NCI-H69 (cell line): ENCODE results near the gene DSN1.
"Not testable (repeated sequence)": the region's sequence is repeated elsewhere in the genome, so short reads cannot be mapped to it uniquely, and the experiment has no call there.

ENCODE experiments used
- DNase-seq: peaks from one replicate; lab custom pipeline; 2025; lab: John Stamatoyannopoulos, UW

Gene DSN1, protein sequence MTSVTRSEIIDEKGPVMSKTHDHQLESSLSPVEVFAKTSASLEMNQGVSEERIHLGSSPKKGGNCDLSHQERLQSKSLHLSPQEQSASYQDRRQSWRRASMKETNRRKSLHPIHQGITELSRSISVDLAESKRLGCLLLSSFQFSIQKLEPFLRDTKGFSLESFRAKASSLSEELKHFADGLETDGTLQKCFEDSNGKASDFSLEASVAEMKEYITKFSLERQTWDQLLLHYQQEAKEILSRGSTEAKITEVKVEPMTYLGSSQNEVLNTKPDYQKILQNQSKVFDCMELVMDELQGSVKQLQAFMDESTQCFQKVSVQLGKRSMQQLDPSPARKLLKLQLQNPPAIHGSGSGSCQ

DNA sequence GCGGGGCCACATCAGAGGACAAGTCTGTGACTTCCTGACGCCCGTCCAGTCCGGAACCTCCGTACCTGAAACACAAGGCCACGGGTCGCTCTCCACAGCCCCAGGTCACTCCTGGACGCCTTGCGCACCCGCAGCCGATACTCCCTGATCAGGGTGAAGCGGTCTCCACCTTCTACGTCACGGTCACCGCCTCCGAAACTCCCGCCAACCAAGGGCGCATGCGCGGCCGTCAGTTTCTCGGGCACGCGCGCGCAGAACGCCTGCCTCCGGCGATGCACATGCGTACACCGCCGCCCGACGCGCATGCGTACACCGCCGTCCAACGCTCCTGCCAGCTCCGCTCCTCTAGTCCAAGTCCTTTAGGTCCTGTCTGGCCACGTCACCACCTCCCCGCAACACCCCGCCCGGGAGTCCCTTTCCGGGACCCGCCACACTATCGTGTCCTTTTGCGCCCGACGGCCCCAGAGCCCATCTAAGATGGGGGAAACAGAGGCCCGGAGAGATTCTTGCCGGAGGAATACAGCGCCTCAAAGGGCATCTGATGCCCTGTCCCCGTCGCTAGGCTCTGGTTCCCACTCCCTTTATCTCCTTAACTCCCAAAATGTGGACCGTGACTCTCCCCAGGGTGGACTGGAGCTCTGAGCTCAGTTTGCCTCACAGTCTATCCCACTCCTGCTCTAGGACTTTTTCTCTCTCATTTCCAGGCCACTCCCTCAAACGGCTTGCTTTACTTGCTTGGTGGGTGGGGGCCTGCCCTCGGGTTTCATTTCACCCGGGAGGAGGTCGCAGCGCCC lies at the start of gene DSN1:
Gene DSN1, minus strand, starts transcription at position 167 of the 794 bp plus-strand sequence. CDS start 2,305 bp downstream, outside the sequence.
- DNase-seq = peak; percentile 94

DNA sequence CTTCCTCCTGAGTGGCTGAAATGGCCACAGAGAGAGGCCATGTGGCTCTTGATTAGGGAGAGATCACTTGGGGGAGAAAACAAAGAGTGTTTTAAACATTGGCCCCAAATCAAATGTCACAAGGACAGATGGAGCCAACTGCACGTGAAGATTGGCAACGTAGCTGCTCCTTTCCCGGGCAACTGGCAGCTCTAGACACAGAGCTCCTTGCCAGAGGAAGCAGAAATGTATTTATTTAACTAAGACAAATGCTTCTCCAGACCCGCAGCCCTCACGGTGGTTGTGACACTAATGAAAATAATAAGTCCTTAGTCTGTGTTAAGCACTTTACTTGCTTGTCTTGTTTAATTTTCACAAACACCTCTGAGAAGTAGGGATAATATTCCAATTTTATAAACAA lies 49.6 kb upstream of the DSN1 start:
- peak; percentile 17 for DNase-seq

DNA sequence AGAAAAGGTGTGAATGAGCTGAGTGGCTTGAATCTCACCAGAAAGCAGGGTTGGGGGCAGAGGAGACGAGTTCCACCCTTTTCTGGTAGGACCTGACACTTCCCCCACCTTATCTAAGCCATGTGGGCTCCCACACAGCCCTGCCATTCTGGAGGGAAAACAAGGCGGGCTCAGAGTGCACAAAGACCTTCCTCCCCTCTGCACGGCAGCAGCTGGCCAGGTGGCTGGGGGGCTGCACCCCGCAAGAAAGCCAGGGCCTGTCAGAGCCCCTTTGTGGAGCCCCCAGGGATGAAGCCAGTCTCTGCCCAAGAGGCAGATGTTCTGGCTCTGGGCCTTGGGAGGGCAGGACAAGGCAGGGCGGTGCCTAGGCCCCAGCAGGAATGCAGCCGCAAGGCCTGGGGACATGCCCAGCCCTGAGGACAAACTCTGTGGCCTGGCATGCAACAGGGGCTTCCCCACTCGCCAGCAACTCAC lies 48.4 kb upstream of the DSN1 start:
- peak; percentile 50 for DNase-seq

DNA sequence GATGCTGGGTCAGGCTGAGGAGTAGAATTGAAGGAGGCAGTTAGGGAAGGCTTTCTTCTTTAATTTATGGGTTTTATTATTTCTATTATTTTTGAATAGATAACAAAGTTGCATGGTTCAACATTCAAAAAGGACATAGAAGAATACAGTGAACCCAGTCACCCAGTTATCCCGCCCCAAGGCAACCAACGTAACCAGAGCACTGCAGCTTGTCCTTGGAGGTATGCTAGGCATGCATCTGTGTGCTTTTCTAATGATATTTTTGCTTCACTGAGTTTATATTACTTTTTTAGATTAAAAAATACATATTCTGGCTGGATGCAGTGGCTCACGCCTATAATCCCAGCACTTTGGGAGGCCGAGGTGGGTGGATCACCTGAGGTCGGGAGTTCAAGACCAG lies 47.4 kb upstream of the DSN1 start:
- DNase-seq = no peak

DNA sequence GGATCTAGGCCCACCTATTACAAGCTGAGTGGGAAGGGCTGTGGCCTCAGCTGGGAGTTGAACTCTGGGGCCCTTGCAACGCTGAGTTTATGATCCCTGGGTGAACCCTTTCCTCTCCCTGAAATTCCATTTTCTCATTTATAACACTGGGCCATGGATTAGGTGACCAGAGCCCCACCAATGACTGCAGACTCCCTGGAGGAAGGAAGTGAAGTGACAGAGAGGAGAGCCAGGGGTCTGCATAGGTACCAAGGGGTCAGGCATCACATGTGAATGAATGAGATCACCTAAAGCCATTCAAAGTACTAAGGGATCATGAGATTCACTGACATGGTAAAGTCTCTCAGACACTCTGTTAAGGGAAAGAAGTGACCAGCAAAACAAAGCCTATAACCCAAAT lies 46.5 kb upstream of the DSN1 start:
- DNase-seq = no peak

DNA sequence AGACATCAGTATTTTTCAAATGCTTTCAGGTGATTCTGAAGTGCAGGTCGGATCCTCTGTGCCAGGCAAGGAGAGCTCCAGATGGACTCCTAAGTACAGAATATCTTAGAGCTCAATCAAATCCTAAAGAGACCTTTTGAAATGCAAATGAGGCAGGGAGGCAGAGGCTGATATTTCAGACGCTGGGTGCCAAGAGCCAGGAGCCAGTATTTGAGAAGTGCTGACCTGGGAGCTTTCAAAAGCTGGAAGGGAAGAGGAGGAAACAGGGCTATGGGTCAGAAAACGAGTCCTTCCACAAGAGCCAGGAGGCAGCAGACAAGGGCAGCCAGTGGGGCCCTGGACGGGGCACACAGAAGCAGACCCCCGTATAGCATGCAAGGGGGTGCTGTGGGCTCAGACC lies 46.1 kb upstream of the DSN1 start:
- DNase-seq = peak; percentile 70

DNA sequence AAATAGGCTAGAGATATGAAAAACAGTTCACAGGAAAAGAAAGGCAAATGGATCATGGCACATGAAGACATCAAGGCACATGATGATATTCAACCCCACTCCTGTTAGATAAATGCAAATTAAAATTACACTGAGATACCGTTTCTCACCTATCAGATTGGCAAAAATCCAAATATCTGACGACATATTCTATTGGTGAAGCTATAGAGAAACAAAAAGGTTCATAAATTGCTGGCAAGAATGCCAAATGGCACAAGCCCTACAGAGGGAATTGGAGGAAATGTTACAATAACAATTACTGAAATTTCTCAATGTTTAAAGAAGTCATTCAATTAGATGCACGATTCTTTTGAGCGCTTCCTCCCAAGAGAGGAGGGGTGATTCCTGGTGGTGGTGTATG lies 45.3 kb upstream of the DSN1 start:
- DNase-seq = peak; percentile 13

DNA sequence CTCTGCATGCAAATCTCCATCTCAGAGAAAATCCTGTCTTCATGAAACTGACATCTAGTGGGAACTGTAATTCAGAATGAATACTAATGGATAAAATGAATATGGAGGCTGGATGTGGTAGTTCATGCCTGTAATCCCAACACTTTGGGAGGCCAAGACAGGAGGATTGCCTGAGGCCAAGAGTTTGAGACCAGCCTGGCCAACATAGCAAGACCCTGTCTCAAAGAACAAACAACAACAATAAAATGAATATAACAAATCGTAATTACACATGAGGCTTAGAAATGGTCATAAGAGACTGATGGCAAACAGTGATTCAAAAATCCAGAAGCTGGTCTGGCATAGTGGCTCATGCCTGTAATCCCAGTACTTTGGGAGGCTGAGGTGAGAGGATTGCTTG lies 44.6 kb upstream of the DSN1 start:
- no peak for DNase-seq

DNA sequence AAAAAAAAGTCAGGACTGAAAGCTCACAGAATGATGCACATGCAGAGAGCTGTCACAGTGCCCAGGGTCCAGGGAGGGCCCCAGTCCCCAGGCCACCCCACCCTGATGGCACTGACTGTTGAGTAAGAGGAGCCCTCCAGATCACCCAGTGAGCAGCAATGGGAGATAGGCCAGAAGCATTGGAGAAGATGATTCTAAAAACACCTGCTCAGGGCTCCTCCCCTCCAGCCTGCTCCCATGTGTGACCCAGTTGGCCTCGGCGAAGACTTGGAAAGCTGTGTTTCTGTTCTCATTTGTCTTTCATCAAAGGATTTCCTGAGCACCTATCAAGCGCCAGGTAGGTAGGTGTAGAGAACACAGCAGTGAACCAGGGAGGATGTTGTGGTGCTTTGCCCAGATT lies 43.9 kb upstream of the DSN1 start:
- no peak for DNase-seq

DNA sequence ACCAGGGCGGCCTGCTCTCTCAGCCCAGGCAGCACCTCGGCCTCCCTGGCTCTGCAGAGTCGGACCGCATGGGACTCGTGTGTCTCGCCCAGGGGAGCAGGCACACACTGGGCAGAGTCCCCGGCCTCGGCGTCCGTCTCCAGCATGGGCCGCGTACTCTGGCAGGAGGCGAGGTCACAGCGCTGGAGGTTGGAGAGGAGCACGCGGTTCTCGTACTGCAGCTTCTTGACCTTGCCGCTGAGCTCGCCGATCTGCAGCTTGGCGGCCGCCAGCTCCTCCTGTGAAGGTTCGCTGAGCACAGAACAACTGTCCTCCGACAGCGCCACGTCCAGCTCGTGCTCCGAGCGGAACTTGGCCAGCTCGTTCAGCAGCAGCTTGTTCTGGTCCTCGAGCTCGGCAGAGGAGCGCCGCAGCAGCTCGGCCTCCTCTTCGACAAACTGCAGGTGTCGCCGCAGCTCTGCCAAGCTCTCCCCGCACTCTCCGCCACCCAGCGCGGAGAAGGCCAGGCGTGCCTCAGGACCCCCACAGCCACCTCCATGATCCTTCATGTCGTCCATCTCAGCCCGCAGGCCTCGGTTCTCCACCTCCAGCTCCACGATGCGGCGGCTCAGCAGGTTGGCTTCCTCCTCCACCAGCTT lies 42.0 kb upstream of the DSN1 start:
- no peak for DNase-seq

DNA sequence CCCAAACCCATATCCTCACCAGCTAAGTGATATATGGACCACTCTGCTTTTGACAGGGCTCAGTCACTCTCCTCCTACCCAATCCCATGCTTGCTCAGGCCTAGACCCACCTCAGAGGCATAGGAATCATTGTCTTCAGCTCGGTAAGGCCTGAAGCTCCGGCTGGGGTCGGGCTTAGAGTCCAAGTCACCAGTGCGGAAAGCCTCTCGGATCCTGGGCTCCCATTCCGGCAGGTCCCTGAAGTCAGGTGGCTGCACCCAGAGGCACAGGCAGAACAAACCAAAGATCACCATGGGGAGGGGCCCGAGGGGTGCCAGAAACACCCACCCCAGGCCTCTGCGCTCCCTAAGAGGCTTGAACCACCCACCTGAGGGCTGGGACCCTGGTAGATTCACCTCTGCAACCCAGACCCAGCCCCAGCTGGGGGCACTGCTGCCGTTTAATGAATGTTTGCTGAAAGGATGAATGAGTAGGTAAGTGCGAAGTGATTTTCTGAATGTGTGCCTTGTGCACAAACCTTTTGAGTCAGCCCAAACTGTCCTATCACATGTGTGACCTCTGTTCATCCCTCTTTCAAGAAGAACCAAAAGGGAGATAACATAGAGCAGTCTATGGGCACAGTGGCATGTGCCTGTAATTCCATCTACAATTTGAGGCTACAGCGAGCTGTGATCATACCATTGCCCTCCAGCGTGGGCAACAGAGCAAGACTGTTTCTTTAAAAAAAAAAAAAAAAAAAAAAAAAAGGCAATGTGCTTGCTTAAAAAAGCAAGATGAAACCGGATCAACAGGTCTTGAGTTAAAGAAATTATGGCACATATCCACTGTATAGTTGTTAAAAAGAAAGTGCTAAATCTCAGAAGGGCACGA lies 39.3 kb upstream of the DSN1 start:
- no peak for DNase-seq

DNA sequence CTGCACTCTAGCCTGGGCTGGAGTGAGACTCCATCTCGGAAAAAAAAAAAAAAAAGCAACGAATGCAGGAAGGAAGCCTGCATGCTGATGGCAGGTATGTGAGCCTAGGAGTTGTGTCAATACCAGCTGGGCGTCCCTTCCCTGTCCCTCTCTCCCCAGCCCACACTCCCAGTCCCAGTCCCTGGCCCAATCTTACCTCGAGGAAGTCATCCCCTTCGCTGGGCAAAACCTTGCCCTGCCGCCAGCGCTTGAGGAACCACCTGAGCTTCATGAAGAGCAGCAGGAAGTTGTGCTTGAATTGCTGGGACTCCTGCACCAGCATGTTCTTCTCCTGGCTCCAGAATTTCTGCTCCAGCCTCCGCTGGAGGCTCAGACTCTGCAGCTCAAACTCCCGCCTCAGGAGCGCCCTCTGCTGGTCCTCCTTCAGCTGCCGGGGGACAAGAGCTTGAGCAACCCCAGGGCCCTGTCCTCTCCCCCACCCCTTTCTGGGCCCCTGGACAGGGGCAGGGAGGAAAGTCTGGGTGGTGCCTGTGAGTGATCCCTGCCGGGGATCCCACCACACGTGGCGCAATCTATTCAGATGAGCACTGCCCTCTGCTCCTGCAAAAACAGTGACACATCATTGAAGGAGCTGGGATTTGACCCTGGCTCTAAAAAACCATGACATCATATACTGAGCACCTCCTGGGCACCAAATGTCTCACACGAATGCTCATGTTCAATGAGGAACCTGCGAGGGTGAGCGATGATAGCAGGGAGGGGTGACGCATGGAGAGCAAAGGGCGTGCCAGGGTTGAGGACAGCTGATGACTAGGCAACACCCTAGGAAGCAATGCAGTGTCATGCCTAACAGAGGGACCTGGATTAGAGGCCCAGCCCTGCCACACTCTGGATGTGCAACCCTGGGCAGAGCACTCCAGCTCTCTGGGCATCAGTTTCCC lies 35.0 kb upstream of the DSN1 start:
- peak; percentile 40 for DNase-seq

DNA sequence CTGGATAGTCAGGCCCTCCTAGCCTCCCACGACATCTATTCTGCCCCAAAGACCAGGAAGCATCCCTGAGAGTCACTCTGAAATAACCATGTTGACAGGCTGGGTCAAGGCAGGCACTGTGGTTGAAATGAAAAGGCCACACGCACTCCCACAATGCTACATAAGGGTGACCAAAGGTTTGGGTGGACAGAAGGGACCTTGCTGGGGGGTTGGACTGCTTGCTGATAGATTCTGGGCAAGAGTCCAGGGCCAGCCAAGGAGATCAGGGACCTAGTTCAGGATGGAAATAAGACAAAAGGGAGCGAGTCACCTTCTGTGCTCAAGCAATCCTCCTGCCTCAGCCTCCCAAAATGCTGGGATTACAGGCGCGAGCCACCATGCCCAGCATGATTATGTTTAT lies 32.5 kb upstream of the DSN1 start:
- DNase-seq = no peak

DNA sequence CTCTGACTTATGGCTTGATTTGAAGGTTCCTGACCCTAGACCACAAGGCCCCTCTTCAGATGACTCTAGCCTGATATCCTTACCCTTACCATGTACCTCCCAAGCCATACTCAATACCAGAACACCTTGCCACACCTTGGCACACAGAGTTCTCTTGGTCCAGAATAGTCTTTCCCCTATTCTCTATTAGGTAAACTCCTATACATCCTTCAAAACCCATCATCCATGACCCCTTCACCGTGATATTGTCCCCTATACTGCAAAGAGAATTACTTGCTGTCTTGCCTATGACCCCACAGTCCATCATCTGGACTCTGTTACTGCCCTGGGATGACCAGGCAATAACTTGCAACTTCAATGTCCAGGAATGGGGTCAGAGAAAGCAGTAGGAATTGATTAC lies 31.8 kb upstream of the DSN1 start:
- DNase-seq = no peak

DNA sequence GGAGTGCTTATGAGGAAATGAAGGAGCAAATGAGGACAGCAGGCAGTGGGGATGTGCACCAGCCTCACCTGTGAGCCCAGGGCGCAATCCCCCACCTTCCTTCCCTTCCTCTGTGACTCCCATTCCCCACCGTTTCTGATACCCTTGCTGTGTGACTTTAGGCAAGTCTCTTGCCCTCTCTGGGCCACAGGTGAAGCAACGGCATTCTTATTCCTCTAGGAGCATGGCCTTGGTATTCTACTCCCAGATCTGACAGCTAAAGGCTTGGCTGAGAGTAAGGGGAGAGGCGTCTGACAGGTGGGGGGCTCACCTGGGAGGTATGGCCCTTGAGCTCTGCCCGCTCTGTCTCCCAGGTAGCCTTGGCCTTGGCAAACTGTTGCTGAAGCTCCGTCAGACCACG lies 30.9 kb upstream of the DSN1 start:
- DNase-seq = no peak

DNA sequence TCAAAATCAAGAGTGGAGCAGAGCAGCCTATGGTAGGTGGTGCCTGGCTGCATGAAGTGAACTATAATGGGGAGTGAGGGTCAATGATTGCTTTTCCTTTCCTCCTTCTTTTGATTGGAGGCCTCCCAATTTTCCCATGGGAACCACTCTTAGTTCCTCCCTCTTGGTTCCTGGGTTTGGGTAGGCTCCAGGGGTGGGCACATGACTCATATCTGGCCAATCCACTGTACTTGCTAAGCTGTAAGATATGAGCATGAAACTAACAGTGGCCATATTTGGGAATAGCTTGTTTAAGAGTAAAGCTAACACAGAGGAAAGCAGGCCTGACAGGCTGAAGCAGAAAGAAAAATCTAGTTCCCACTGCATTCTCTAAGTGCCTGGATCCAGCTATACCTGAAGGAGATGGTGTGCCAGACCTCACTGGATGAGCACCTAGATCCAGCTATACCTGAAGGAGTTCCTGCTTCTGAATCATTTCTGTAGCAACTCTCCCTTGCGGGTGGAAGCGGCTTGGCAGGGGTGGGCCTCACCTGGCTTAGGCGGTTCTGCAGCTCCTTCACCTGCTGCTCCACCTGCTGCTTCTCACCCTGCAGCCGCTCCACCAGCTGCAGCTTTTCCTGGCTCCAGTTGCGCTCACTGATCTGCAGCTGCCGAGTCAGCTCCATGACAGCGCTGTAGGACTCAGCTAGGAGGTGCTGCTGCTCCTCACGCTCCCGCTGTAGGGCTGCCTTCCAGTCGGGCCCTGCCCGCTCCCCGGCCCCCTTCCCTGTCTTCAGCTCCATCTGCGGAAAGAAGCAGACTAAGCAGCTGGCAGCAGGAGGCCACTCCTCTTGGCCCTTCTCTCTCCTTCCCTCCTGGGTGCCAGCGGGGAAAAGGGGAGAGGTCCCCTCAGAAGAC lies 29.0 kb upstream of the DSN1 start:
- DNase-seq = peak; percentile 16

DNA sequence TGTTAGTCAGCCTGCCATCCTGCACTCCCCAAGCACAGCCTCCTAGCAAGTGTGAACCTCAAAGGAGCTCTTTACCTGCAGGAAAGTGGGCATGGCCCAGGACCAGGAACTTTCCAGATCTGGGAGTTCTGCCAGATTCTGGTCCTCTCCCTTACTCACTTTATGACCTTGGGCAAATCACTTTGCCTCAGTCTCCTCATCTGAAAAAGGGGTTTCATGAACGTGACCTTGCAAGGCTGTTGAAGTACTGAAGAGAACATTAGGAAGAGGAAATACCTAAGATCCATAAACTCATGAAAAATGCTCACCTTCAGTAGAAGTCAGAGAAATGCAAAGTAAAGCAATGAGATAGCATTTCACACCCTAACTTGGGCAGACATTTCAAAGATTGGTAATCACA lies 26.8 kb upstream of the DSN1 start:
- no peak for DNase-seq

DNA sequence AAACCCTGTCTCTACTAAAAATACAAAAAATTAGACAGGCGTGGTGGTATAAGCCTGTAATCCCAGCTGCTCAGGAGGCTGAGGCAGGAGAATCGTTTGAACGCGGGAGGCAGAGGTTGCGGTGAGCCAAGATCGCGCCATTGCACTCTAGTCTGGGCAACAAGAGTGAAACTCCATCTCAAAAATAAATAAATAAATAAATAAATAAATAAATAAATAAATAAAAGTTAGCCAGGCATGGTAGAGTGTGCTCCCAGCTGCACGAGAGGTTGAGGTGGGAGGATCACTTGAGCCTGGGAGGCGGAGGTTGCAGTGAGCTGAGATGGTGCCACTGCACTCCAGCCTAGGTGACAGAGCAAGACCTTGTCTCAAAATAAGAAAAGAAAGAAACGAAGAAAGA lies 25.8 kb upstream of the DSN1 start:
- not testable (repeated sequence) for DNase-seq

DNA sequence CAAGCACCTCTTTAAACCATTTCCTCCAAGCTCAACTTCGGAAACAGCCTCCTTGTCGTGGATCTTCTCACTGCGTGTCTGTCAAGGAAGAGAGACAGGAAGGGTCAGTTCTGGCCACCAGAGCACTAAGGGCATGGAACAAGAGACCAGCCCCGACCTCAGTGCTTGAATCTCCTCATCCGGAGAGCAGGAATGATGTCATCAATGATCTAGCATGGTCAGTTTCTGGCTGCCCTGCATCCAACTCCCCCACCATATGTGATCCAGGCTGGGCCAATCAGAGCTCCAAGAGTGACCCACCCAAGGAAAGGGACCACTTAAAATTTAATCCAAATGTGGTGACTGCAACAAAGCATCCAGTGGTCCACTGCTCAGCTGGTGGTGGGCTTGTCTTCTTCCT lies 23.3 kb upstream of the DSN1 start:
- no peak for DNase-seq

DNA sequence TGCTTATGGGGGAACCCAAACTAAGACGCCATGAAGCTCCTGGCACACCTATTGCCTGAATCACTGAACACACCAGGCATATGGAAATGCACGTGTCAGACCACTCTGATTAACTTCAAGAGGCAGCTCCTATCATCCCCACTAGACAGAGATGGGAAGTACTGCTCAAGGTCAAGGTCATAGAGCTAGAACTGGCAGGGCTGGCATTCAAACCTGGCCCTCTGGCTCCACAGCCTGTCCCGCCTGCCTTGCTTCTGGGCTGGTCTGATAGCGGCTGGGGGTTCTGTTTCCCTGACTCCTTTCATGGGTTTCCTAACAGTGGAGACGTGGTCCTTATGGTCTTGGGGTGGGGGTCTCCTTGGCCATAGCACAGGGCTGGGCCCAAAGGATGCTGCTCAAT lies 22.6 kb upstream of the DSN1 start:
- no peak for DNase-seq
